Ectodermal cell (in vitro differentiated cells): ENCODE data around the gene KRTAP10-8.
"Not testable (repeated sequence)": the region's sequence is repeated elsewhere in the genome, so short reads cannot be mapped to it uniquely, and the experiment has no call there.

Experiments
- H3K27ac ChIP-seq: 2 replicates; pipeline ENCODE4 v1.7.0; 2013; ENCODE audit warnings: mild to moderate bottlenecking, low read depth, low read length; ENCODE audit not compliant: insufficient read depth, poor library complexity, severe bottlenecking
- H3K27me3 ChIP-seq: 2 replicates; pipeline ENCODE4 v1.7.0; 2013; ENCODE audit warnings: mild to moderate bottlenecking, low read length; ENCODE audit not compliant: insufficient read depth, control insufficient read depth, poor library complexity, severe bottlenecking
- H3K36me3 ChIP-seq: one replicate; pipeline ENCODE4 v1.7.0; 2013; ENCODE audit warnings: low read length; ENCODE audit not compliant: control insufficient read depth, insufficient read depth
- H3K4me1 ChIP-seq: one replicate; pipeline ENCODE4 v1.7.0; 2013; ENCODE audit warnings: low read length; ENCODE audit not compliant: control insufficient read depth, insufficient read depth
- H3K4me3 ChIP-seq: 2 replicates; pipeline ENCODE4 v1.7.0; 2013; ENCODE audit warnings: low read depth, low read length, control low read depth; ENCODE audit not compliant: insufficient read depth
- H3K9me3 ChIP-seq: 2 replicates; pipeline ENCODE4 v1.7.0; 2013; ENCODE audit warnings: mild to moderate bottlenecking, low read length, moderate library complexity; ENCODE audit not compliant: control insufficient read depth
- WGBS, 2 experiments: methylation state at CpG; one replicate each; pipeline ENCODE4 v1.1.7; 2013; ENCODE audit warnings: missing lambda C conversion rate in 2 of 2; 5-methylcytosine and 5-hydroxymethylcytosine counted together

Gene KRTAP10-8

DNA sequence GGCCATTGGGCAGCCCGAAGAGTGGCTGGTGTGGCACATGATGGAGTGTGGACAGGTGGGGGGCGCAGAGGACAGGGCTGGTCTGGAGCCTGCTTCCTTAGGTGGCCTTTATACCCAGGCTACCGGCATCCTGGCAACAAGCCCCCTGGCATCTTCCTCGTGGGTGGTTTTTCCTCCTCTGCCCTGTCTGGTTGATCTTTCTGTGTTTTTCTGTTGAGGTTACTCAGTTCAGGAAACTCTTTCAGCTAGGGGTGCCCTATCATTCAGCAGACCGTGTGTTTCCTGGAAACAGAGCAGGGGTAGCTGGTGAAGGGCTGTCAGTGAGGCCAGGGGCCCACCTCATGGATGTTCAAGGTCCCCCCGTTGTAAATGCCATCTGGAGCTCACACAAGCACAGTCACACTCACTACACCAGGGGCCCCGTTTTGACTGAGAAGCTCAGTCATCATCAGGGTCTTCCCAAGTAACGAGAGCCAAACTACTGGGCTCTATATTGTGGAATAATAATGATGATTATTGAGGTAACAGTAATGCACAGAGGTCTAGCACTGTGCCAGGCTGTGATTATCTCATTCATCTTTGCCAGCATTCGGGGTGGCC, 42.8 kb downstream of the KRTAP10-8 start, which contains the start of gene KRTAP12-4:
Gene KRTAP12-4 (minus strand): TSS at position 84 of the 600 bp plus-strand sequence. CDS start 45 bp downstream, at position 39.
- H3K27ac ChIP-seq = no peak within 1 kb of the TSS
- peaks cover 3% of the 10 kb centered on the region for H3K4me1 ChIP-seq
- H3K36me3 ChIP-seq = no peaks in the 10 kb centered on the region
- no peaks in the 10 kb centered on the region for H3K9me3 ChIP-seq
- no peaks in the 10 kb centered on the region for H3K27me3 ChIP-seq
- no peak within 1 kb of the TSS for H3K4me3 ChIP-seq
- WGBS, 2 experiments = 91 to 92% methylated on average over 9 of the region's 9 CpGs

GRCh38 chr21:44656868-44657267, 45.0 kb downstream of the KRTAP10-8 start:
- Histone ChIP-seq H3K27ac (no peak overlapping the region), H3K4me1 (peaks cover 3% of the 10 kb centered on the region), H3K36me3 (no peaks in the 10 kb centered on the region), H3K4me3 (no peak overlapping the region), H3K9me3 (no peaks in the 10 kb centered on the region), H3K27me3 (no peaks in the 10 kb centered on the region)
- 78 to 83% methylated on average over 1 of the region's 1 CpG for WGBS, 2 experiments

GRCh38 chr21:44657635-44658540, 46.0 kb downstream of the KRTAP10-8 start, which contains the start of gene KRTAP12-3:
Gene KRTAP12-3 (plus strand): TSS chr21:44657932. CDS start chr21:44657980, 48 bp downstream.
- Histone ChIP-seq H3K36me3 (no peaks in the 10 kb centered on the region), H3K27me3 (no peaks in the 10 kb centered on the region), H3K4me1 (peaks cover 3% of the 10 kb centered on the region), H3K9me3 (no peaks in the 10 kb centered on the region), H3K4me3 (no peak within 1 kb of the TSS), H3K27ac (no peak within 1 kb of the TSS)
- WGBS, 2 experiments = 92 to 94% methylated on average over 26 of the region's 26 CpGs

GRCh38 chr21:44658541-44658910, 46.6 kb downstream of the KRTAP10-8 start:
- no peaks in the 10 kb centered on the region for H3K36me3 ChIP-seq
- no peak overlapping the region for H3K4me3 ChIP-seq
- 93 to 97% methylated on average over 5 of the region's 5 CpGs for WGBS, 2 experiments
- peaks cover 3% of the 10 kb centered on the region for H3K4me1 ChIP-seq
- no peaks in the 10 kb centered on the region for H3K27me3 ChIP-seq
- H3K9me3 ChIP-seq = no peaks in the 10 kb centered on the region
- no peak overlapping the region for H3K27ac ChIP-seq

DNA sequence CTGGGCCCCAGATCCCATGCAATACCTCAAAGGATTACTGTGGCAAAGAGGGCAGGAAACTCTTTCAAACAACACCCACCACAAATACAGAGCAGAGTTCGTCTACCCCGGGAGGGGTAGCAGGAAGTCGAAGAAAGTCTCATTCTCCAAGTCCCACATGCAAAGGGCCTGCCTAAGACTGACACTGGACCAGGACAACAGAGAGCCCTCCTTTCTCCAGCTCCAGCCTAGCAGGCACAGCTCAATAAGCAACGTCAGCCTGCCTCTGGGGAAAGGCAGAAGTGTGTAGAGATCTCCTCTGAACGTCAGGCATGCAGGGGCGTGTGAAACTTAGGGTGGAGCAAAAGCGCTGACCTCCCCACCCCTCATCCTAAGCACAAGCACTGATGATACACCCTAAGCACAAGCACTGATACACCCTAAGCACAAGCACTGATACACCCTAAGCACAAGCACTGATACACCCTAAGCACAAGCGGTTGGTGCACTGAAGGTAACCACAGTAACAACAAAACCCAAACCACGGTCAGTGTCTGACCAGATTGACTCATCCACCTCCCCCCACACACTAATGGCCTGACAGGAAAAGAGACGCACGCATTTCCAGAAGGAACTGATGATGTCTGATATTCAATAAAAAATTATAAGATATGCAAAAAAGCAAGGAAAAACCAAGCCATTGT, 47.2 kb downstream of the KRTAP10-8 start:
- Histone ChIP-seq H3K27ac (no peak overlapping the region), H3K4me3 (no peak overlapping the region), H3K36me3 (no peaks in the 10 kb centered on the region), H3K4me1 (peaks cover 3% of the 10 kb centered on the region), H3K9me3 (no peaks in the 10 kb centered on the region), H3K27me3 (no peaks in the 10 kb centered on the region)
- WGBS, 2 experiments = 71 to 82% methylated on average over 9 to 11 of the region's 11 CpGs

- WGBS, 2 experiments = 41 to 46% methylated on average over 6 of the region's 7 CpGs
These were observed 49.7 kb downstream of the KRTAP10-8 start for GRCh38 chr21:44661567-44661966.

More at GRCh38 chr21:44661567-44661966, 49.7 kb downstream of the KRTAP10-8 start:
- not testable (repeated sequence) for H3K27ac ChIP-seq, H3K9me3 ChIP-seq, H3K4me1 ChIP-seq, H3K4me3 ChIP-seq, H3K27me3 ChIP-seq, H3K36me3 ChIP-seq
